Testis (tissue), 2 donors: Measurements from ENCODE around the gene NANS.
"Not testable (repeated sequence)": the region's sequence is repeated elsewhere in the genome, so short reads cannot be mapped to it uniquely, and the experiment has no call there.

Experiments used
- CTCF ChIP-seq, 3 experiments: fragments of 450-650 bp in 2 of 3; fragments of 200-600 bp in 1 of 3; sonication (generic) in 1 of 3; IDR thresholded peaks; one replicate each; pipeline ENCODE4 v1.5.1; 2016 to 2019; ENCODE audit warnings: antibody characterized with exemption in 3 of 3, mild to moderate bottlenecking in 2 of 3, moderate library complexity in 1 of 3
- POLR2A ChIP-seq: fragments of 450-650 bp; IDR thresholded peaks from one replicate; pipeline ENCODE4 v1.6.1; 2017; ENCODE audit warnings: antibody characterized with exemption, mild to moderate bottlenecking, moderate library complexity

- TF ChIP-seq CTCF (IDR thresholded peaks at IDR 0.05); POLR2A: not testable (repeated sequence)
Observed at GRCh38 chr9:98019869-98020268, 36.7 kb upstream of the NANS start.
